GDM1 (cell line): ENCODE results near the gene GFPT2.
"Not testable (repeated sequence)": the region's sequence is repeated elsewhere in the genome, so short reads cannot be mapped to it uniquely, and the experiment has no call there.

Experiments
- DNase-seq: peaks from one replicate; lab custom pipeline; 2025; lab: John Stamatoyannopoulos, UW

The GFPT2 gene

DNA sequence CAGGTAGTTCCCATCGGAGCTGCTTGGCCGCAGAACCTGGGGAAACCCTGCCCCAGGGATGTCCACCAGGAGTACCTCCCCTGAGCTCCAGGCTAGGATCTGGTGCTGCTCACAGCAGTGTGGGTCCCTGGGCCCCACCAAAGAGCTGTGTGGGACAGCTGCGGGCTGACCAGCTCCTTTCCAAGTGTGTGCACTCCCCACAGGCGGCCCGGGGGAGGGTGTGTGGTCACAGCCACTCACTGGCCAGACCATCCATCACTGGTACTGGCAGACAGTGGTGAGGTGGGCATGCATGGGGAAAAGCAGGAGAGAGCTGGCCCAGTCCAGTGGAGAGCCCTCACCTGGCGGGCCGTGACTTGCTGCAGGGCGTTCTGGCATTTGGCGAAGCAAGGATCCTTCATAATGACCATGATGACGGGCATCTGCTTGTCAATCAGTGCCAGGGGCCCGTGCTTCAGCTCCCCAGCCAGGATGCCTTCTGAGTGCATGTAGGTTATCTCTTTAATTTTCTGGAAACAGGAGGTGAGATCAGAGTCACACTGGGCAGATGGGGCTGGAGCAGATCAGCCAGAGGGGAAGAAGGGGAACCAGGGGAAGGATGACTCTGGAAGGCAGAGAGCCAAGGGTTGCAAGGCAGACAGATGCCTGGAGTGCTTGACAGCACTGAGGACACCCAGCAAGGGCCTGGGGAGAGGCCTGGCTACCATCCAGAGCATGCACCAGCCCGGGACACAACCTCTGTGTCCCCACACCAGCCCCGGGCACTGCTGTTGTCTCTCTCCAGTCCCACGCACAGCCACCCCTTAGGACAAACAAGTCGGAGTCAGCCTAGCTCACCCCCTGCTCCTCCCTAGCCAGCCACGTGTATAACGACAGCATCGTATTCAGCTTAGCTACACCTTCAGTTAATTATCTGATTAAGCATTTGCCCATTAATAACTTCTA lies 48.4 kb downstream of the GFPT2 start:
- DNase-seq = no peak

DNA sequence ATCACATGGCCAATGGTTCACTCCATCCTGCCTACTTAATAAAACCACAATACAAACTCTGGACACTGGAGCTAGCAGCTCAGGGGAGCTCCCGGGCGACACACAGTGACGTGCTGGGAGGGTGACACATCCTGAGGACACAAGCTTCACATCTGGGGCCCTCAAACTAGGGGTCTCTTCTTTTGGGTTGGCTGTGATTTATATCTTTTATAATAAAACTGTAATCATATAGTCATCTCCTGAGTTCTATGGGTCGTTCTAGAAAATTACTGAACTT lies 49.2 kb downstream of the GFPT2 start:
- DNase-seq = no peak

- DNase-seq = no peak
These were observed 49.7 kb downstream of the GFPT2 start for GRCh38 chr5:180303226-180304015.

DNA sequence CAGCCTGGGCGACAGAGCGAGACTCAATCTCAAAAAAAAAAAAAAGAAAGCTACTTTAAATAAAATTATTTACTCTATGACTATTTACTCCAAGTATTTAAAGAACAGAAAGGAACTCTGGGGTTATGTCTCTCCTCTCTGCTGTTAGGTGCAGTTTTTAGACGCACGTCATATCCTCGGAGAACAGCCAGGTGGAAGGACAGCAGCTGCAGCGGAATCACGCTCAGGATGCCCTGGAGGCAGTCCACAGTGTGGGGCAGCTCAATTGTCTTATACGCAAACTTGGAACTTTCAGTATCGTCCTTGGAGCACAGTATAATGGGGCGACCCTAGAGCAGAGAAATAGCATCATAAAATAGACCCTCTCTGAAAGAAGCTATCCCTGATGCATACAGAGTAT lies 50.9 kb downstream of the GFPT2 start:
- no peak for DNase-seq

DNA sequence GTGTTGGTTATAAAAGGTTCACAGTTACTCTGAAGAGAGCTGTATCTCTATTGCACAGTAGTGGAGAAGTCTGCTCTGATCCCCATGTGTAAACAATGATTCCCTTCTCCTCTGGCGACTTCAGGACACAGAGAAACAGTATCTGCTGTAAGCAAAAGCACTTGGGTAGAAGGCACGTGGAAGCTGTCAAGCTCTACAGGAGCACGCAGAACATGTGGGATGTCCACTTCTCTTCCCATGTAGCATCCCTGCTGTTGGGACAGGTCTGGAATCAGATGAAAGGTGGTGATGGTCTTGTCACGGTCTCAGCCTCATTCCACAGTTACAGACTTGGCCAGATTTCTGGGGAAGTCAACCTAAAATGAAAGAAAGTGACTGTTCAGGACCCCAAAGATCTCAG lies 51.9 kb downstream of the GFPT2 start:
- no peak for DNase-seq

GRCh38 chr5:180299526-180299925 lies 53.6 kb downstream of the GFPT2 start:
- DNase-seq = no peak

GRCh38 chr5:180299014-180299413 lies 54.1 kb downstream of the GFPT2 start:
- not testable (repeated sequence) for DNase-seq

DNA sequence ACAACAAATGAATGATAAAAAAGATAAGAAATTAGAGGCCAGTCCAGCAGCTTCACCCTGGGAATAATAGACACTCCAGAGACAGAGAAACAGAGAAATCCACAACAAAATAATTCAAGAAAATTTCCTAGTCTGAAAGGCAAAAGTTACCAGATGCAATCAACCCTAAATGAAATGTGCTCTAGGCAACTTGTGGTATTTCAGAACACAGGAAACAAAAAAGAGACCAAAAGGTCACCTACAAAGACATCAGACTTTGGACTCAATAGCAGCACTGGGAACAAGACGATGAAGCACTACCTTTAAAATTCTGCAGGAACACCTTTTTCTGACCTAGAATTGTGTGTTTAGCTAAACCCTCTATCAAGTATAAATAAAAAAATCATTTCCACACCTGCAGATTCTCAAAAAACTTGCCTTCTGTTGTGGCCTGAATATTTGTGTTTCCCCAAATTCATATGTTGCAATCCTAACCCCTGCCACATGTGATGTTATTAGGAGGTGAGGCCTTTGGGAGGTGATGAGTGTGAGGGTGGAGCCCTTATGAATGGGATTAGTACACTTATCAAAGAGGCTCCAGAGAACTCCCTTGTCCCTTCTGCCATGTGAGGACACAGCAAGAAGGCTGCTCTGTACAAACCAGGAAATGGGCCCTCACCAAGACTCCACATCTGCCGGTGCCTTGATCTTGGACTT lies 55.4 kb downstream of the GFPT2 start:
- DNase-seq = no peak

DNA sequence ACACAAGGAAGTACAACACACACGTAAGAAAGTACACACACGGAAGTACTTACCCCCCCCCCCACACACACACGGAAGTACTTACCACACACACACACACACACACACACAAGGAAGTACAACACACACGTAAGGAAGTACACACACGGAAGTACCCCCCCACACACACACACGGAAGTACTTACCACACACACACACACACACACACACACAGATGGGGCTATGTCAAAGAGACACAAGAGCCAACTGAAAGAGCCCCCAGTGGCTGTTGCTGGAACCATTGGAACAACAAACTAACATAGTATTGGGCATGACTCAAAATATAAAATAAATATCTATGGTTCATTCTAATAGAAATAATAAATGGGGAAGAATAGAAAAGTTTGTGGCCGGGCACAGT lies 56.4 kb downstream of the GFPT2 start:
- DNase-seq = no peak

- no peak for DNase-seq
These were observed 58.1 kb downstream of the GFPT2 start for GRCh38 chr5:180294913-180295555.

DNA sequence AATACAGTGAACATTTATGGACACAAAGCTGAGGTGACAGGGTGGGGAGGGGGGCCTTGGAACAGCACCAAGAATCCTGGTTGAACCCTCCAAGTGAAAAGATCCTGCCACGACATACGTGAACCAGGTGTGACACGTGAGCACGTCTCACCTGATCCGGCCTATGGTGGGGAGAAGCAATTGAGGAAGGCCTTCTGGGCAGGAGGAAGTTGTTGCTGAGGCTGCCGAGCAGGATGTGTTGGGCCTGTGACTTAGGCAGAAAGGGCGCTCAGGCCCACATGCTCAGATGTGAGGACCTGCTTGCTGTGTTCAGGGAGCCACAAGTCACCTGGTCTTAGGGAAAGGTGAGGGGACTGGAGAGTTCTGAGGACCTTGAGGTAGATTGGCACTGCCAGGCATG lies 58.7 kb downstream of the GFPT2 start:
- no peak for DNase-seq

- peak; percentile 70 for DNase-seq
These were observed 60.9 kb downstream of the GFPT2 start, which contains the start of gene MAPK9 for GRCh38 chr5:180291943-180292831. Gene MAPK9 (minus strand): TSS chr5:180292083. CDS start chr5:180280561, 11,522 bp downstream.

- no peak for DNase-seq
These were observed 61.7 kb downstream of the GFPT2 start for GRCh38 chr5:180291234-180291940.

GRCh38 chr5:180290568-180291233 lies 62.4 kb downstream of the GFPT2 start:
- DNase-seq = no peak

GRCh38 chr5:180289966-180290365 lies 63.2 kb downstream of the GFPT2 start:
- no peak for DNase-seq

GRCh38 chr5:180289433-180289832 lies 63.7 kb downstream of the GFPT2 start:
- DNase-seq = no peak

DNA sequence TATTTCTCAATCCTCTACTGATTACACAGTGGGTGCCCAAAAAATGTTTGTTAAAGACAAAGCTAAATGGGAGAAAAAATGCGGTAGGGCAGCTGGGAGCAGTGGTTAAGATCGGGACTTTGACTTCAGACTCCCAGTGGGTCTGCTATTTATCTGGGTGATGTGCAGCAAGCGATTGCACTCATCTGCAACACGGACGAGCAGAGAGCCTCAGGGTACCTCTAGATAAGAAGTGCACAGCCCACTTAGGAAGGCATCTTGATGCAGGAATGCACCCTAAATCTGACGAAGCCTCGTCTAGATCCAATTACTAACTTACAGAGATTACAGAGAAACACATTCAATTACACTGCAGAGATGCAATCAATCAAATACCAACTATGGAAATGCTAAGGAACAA lies 65.3 kb downstream of the GFPT2 start:
- DNase-seq = no peak

DNA sequence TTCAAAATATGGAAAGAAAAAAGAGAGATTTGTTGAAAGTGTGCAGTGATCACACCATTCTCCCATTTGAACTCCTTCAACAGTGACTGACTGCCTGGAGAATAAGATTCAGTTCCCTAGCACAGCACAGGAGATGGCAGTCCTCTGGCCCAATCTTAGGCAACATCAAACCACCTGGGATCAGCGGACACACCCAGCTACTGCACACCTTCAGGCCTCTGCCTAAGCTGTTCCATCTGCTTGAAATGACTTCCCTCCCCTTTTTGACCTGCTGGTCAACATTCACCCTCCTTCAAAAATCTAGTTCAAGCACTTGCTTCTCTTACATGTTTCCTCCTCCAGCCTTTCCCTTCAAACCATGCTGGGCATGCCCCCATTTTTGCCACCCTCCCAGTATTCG lies 65.7 kb downstream of the GFPT2 start:
- no peak for DNase-seq

GRCh38 chr5:180284149-180284548 lies 69.0 kb downstream of the GFPT2 start:
- no peak for DNase-seq
